Hypothalamus (tissue), 51 donors: ENCODE results near the gene PSAP.
"Not testable (repeated sequence)": the region's sequence is repeated elsewhere in the genome, so short reads cannot be mapped to it uniquely, and the experiment has no call there.

Experiments used
- DNase-seq, 51 donors: peaks; one replicate each; lab custom pipeline; 2025; lab: John Stamatoyannopoulos, UW

The PSAP gene

DNA sequence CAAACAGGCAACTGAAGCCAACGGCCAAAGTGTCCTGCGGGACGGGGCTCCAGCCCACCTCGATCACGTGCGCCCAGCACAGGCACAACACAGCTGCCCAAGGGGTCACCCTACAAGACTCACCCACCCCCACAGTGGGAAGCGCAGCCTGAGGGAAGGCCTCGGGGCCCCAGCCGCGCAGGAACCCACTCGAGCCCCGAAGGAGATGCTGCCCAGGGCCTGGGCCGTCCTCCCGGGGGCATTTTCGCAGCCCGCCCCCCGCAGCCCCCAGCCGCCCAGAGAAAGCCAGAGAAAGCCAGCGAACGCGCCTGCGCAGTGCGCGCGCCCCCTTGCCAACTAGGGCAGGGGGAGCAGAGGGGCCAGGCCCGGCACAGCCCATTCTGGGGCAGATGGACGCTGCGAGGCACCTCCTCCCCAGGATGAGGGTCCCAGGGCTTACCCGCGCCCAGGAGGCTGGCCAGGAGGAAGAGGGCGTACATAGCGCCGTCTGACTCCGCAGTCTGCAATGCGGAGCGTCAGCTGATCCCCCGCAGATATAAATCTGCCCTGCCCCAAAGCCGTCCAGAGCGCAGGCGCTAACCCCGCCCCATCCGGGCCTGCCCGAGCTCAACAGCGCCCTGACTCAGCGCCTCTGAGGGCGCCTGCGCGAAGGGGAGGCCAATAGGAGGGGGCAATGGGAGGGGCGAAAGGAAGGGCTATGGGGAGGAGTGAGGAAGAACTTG is at the start of gene PSAP:
PSAP (minus strand) TSS at position 509 of the 722 bp plus-strand sequence; CDS start at position 479, 30 bp downstream.
- DNase-seq, result peak; percentile 81 to 98 (median 95)

GRCh38 chr10:71900441-71901180 is 49.6 kb upstream of the PSAP start:
- DNase-seq, result no peak

DNA sequence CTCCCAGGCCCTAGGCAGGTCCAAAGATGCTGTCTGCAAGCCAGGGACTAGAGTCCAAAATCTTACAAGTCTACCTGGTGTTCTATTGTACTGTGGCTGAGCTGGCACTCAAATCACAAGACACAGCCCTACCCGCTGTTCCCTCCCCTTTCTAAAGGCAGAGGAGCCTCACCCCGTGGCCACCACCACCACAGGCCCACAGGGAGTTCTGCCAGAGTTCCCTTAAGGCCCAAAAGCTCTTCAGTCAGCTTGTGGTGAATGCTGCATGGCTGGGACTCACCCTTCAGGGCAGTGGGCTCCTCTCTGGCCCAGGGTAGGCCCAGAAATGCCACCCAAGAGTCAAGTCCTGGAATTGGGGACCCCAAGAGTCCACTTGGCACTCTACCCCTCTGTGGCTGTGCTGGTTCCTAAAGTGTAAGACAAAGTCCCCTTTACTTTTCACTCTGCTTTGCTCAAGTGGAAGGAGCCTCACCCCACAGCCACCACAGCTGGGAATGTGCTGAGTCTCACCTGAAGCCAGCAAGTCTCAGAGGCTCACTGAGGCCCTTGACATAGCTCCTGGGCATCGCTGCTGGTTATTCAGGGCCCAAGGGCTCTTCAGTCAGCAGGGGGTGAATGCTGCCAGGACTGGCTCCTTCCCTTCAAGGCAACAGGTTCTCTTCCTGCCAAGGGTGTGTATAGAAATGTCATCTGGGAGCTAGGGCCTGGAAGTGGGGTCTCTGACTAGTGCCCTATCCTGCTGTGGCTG is 48.8 kb upstream of the PSAP start:
- no peak for DNase-seq

- DNase-seq, result not testable (repeated sequence)
Measured at GRCh38 chr10:71898346-71898745, 47.3 kb upstream of the PSAP start.

- DNase-seq, result no peak
Measured at GRCh38 chr10:71893920-71894319, 42.9 kb upstream of the PSAP start.

GRCh38 chr10:71893258-71893815 is 42.3 kb upstream of the PSAP start:
- DNase-seq, result no peak

DNA sequence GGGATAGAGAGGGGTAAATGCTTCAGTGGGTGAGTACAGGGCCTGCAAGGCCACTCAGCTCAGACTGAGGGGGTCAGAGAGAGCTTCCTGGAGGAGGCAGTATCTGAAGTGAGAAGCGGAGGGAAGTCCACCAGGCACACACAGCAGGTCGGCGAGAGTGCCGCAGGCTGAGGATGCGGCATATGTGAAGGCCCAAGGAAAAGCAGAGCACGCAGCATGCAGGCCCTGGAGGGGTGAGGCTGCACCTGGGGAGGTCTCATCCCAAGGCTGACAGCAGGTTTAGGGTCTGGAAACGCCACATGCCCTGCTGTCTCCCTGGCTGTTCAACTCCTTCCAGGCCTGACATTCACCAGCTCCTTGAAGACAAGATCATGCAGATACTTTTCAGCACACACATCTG is 40.4 kb upstream of the PSAP start:
- DNase-seq, result no peak

GRCh38 chr10:71889388-71889987 is 38.4 kb upstream of the PSAP start:
- DNase-seq, result peak in 1 of 51 donors; percentile 51

GRCh38 chr10:71888623-71889387 is 37.8 kb upstream of the PSAP start:
- DNase-seq, result peak in 50 of 51 donors; percentile 10 to 89 (median 78)

GRCh38 chr10:71888248-71888622 is 37.2 kb upstream of the PSAP start:
- no peak for DNase-seq

DNA sequence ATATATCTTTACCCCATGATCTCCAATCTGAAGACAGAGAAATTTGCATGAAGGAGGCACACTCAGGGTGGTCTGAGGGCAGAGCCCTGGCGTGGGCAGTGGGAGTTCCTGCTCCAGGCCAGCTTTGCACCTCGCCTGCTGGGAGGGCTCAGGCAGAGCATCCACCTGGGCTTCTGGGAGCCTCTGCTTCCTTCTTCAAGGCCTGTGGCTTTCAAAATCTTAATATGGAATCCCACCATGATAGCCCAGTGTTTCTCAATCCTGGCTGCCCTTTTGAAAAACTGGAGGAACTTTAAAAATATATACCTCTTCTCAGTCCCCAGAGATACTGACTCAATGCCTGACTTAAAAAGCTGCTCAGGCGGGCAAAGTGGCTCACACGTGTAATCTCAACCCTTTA is 36.7 kb upstream of the PSAP start:
- DNase-seq, result no peak

GRCh38 chr10:71882813-71883659 is 32.0 kb upstream of the PSAP start:
- DNase-seq, result no peak

GRCh38 chr10:71881647-71882355 is 30.8 kb upstream of the PSAP start:
- DNase-seq, result no peak

DNA sequence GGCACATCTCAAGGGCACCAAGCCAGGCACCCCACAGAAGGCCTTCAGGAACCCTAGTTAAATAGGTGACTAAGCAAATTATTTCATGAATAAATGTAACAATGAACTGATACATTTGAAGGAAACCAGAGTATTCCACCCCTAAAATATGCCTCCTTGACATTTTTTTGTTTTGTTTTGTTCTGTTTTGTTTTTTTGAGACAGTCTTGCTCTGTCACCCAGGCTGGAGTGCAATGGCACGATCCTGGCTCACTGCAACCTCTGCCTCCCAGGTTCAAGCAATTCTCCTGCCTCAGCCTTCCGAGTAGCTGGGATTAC is 30.2 kb upstream of the PSAP start:
- DNase-seq, result not testable (repeated sequence)

- peak in 28 of 51 donors; percentile 15 to 70 (median 35) for DNase-seq
Measured at GRCh38 chr10:71880425-71881306, 29.6 kb upstream of the PSAP start.

DNA sequence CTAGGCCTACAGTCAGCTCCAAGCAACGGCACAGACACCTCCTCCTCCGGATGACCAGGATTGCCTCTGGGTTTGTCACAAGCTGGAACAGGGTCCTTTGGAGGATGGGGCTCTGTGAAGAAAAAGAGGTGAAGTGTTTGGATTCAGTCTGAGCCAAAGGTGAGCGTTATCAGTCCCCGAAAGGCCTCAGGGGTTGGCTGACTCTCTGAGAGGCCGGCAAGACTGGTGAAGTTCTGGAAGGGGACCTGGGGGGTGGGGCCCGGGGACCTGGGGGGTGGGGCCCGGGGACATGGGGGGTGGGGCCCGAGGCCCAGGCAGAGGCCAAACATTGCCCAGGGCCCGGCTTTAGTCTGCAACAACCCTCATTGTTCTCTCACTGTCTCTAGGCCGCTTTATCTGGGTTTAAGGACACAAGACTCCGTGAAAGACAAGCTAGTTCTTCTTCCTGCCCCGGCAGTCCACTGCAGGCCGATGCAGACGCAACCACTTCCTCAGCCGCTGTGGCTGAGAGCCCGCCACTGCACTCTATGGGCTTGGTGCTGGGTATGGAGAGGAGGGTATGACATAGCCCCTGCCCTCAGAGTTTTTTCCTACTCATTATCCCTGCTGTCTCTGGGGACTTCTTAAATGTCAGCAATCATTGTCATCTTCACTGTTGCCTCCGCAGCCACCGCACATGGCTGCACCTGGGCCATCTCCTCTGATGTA is 27.4 kb upstream of the PSAP start:
- peak in 5 of 51 donors; percentile 8 to 11 (median 9) for DNase-seq

GRCh38 chr10:71877821-71878220 is 26.8 kb upstream of the PSAP start:
- no peak for DNase-seq
